K562 (cell line): Measurements from ENCODE around the gene MYO7A.

Experiments used
- BHLHE40 ChIP-seq: IDR thresholded peaks from 2 replicates; pipeline ENCODE4 v1.6.1; 2011; ENCODE audit warnings: low read length, improper control_type of control experiment
- CTCF ChIP-seq, 3 experiments: IDR thresholded peaks in 2 of 3; conservative IDR thresholded peaks in 1 of 3; 2 replicates each; pipeline ENCODE4 v1.5.1; 2011 to 2012; ENCODE audit warnings: low read length in 3 of 3, mild to moderate bottlenecking in 3 of 3, control low read depth in 2 of 3, improper control_type of control experiment in 1 of 3, inconsistent platforms in 1 of 3, low read depth in 1 of 3, mixed read lengths in 1 of 3, moderate library complexity in 1 of 3; ENCODE audit not compliant: insufficient read depth in 2 of 3
- POLR2A ChIP-seq: fragments of 450-650 bp; conservative IDR thresholded peaks from 2 replicates; pipeline ENCODE4 v1.6.1; 2016
- STAT5B ChIP-seq: fragments of 250-450 bp; sonication (Bioruptor Pico); IDR thresholded peaks from 2 replicates; pipeline ENCODE4 v1.8.0; 2021; ENCODE audit warnings: mild to moderate bottlenecking, inconsistent platforms

- TF ChIP-seq STAT5B (CRISPR knock-in tag) (no peak), BHLHE40 (no peak), CTCF (IDR thresholded peaks at IDR 0.05 in 2 of 3, conservative IDR thresholded peaks at IDR 0.05 in 1 of 3; ENCODE audit: insufficient read depth in 2 of 3, low read depth in 1 of 3, low read length in 3 of 3) (no peak), POLR2A (no peak)
Observed at GRCh38 chr11:77139201-77139600, 11.2 kb downstream of the MYO7A start.
